Liver (tissue), 3 donors: Measurements from ENCODE around the gene ADAMTS19.
"Not testable (repeated sequence)": the region's sequence is repeated elsewhere in the genome, so short reads cannot be mapped to it uniquely, and the experiment has no call there.

Experiments used
- ATF3 ChIP-seq: IDR thresholded peaks from 2 replicates; pipeline ENCODE4 v1.6.1; 2016; ENCODE audit warnings: antibody characterized with exemption
- EGR1 ChIP-seq, 2 donors: IDR thresholded peaks; 2 replicates each; pipeline ENCODE4 v1.6.1; 2016 to 2018; ENCODE audit warnings: antibody characterized with exemption in 2 of 2, low read depth in 2 of 2
- MAX ChIP-seq: IDR thresholded peaks from 2 replicates; pipeline ENCODE4 v1.6.1; 2016; ENCODE audit warnings: antibody characterized with exemption
- RAD21 ChIP-seq, 2 donors: IDR thresholded peaks; 2 replicates each; pipeline ENCODE4 v1.6.1; 2016; ENCODE audit warnings: antibody characterized with exemption in 2 of 2, mild to moderate bottlenecking in 2 of 2
- TAF1 ChIP-seq: conservative IDR thresholded peaks from 2 replicates; pipeline ENCODE4 v1.6.1; 2016; ENCODE audit warnings: antibody characterized with exemption, mild to moderate bottlenecking
- TF ChIP-seq, protein P1 (sequence below): fragments of 150-350 bp; IDR thresholded peaks from 2 replicates; pipeline ENCODE4 v1.5.1; 2017; ENCODE audit warnings: improper control_type of control experiment, low read depth, low read length; ENCODE audit not compliant: missing input control
- donor health status: healthy.
- donor health status: healthy.

DNA sequence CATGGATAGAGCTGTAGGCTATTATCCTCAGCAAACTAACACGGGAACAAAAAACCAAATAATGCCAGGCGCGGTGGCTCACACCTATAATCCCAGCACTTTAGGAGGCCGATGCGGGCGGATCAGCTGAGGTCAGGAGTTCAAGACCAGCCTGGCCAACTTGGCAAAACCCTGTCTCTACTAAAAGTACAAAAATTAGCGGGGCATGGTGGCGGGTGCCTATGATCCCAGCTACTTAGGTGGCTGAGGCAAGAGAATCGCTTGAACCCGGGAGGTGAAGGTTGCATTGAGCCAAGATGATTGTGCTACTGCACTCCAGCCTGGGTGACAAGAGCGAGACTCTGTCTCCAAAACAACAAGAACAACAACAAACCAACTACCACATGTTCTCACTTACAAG, 177.4 kb downstream of the ADAMTS19 start:
- TF ChIP-seq, protein P1, sequence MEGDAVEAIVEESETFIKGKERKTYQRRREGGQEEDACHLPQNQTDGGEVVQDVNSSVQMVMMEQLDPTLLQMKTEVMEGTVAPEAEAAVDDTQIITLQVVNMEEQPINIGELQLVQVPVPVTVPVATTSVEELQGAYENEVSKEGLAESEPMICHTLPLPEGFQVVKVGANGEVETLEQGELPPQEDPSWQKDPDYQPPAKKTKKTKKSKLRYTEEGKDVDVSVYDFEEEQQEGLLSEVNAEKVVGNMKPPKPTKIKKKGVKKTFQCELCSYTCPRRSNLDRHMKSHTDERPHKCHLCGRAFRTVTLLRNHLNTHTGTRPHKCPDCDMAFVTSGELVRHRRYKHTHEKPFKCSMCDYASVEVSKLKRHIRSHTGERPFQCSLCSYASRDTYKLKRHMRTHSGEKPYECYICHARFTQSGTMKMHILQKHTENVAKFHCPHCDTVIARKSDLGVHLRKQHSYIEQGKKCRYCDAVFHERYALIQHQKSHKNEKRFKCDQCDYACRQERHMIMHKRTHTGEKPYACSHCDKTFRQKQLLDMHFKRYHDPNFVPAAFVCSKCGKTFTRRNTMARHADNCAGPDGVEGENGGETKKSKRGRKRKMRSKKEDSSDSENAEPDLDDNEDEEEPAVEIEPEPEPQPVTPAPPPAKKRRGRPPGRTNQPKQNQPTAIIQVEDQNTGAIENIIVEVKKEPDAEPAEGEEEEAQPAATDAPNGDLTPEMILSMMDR = not testable (repeated sequence)
- TF ChIP-seq RAD21 (IDR thresholded peaks at IDR 0.05); ATF3; TAF1; EGR1 (IDR thresholded peaks at IDR 0.05; ENCODE audit: low read depth in 2 of 2); MAX: not testable (repeated sequence)
